GM23338 (cell line): Measurements from ENCODE around the gene OCEL1. TPM values are rescaled to one million over a fixed set of nuclear protein-coding genes. Genes with fewer than 3 reads are reported as not detected.

Source experiments
- ATAC-seq: fragments of 200-7000 bp; cut with Tn5 transposase; 3 replicates; pipeline ENCODE4 v1.9.1; 2020
- DNase-seq: peaks from one replicate; pipeline ENCODE4 v3.0.0-alpha.2; 2015; ENCODE audit warnings: low spot score
- H2AFZ ChIP-seq: fragments of 200-600 bp; sonication (generic); 2 replicates; pipeline ENCODE4 v1.8.0; 2016; ENCODE audit warnings: antibody characterized with exemption, mild to moderate bottlenecking, moderate library complexity
- H3F3A ChIP-seq: fragments of 200-600 bp; sonication (generic); replicated peaks from 2 replicates; pipeline ENCODE4 v1.8.0; 2017; ENCODE audit warnings: antibody characterized with exemption, mixed run types, low read depth
- H3K27ac ChIP-seq: fragments of 200-600 bp; sonication (generic); 2 replicates; pipeline ENCODE4 v1.6.1; 2016; ENCODE audit warnings: low read depth
- H3K27me3 ChIP-seq: fragments of 200-600 bp; sonication (generic); 2 replicates; pipeline ENCODE4 v1.8.0; 2016; ENCODE audit warnings: mild to moderate bottlenecking, mixed run types, moderate library complexity; ENCODE audit not compliant: insufficient read depth
- H3K36me3 ChIP-seq: fragments of 200-600 bp; sonication (generic); 2 replicates; pipeline ENCODE4 v1.8.0; 2016; ENCODE audit warnings: mild to moderate bottlenecking; ENCODE audit not compliant: insufficient read depth
- H3K4me1 ChIP-seq: fragments of 200-600 bp; sonication (generic); 2 replicates; pipeline ENCODE4 v1.8.0; 2016; ENCODE audit warnings: mild to moderate bottlenecking, moderate library complexity; ENCODE audit not compliant: insufficient read depth
- H3K4me2 ChIP-seq: fragments of 200-600 bp; sonication (generic); 2 replicates; pipeline ENCODE4 v1.7.1; 2017; ENCODE audit warnings: mixed run types
- H3K4me3 ChIP-seq: fragments of 200-600 bp; sonication (generic); 2 replicates; pipeline ENCODE4 v1.6.1; 2016; ENCODE audit warnings: mixed run types
- H3K79me2 ChIP-seq: fragments of 200-600 bp; sonication (generic); replicated peaks from 2 replicates; pipeline ENCODE4 v1.8.0; 2017; ENCODE audit warnings: mild to moderate bottlenecking; ENCODE audit not compliant: insufficient read depth
- H3K9me2 ChIP-seq: fragments of 200-600 bp; sonication (generic); 2 replicates; pipeline ENCODE4 v1.8.0; 2017; ENCODE audit not compliant: insufficient read depth
- H4K20me1 ChIP-seq: fragments of 200-600 bp; sonication (generic); replicated peaks from 2 replicates; pipeline ENCODE4 v1.8.0; 2017; ENCODE audit warnings: mild to moderate bottlenecking; ENCODE audit not compliant: insufficient read depth
- H3K27ac Mint-ChIP-seq: 2 replicates; pipeline ENCODE4 v1.8.0; 2020; ENCODE audit warnings: inconsistent platforms, mild to moderate bottlenecking, moderate library complexity, mixed read lengths
- H3K27me3 Mint-ChIP-seq: 3 replicates; pipeline ENCODE4 v1.8.0; 2022; ENCODE audit warnings: low read depth, mild to moderate bottlenecking, moderate library complexity, mixed read lengths, inconsistent platforms; ENCODE audit not compliant: insufficient read depth, poor library complexity
- H3K36me3 Mint-ChIP-seq: 3 replicates; pipeline ENCODE4 v1.8.0; 2021; ENCODE audit warnings: low read depth, mild to moderate bottlenecking, inconsistent platforms, moderate library complexity, mixed read lengths
- H3K4me1 Mint-ChIP-seq: 3 replicates; pipeline ENCODE4 v1.8.0; 2020; ENCODE audit warnings: mild to moderate bottlenecking, inconsistent platforms, mixed read lengths
- H3K4me3 Mint-ChIP-seq: 3 replicates; pipeline ENCODE4 v1.8.0; 2021; ENCODE audit warnings: moderate library complexity, mild to moderate bottlenecking, inconsistent platforms, mixed read lengths
- H3K9me3 Mint-ChIP-seq: 3 replicates; pipeline ENCODE4 v1.8.0; 2020; ENCODE audit warnings: moderate library complexity, mild to moderate bottlenecking, inconsistent platforms, mixed read lengths
- CREB1 ChIP-seq: fragments of 250-450 bp; sonication (Bioruptor Pico); IDR thresholded peaks from 2 replicates; pipeline ENCODE4 v1.5.0; 2020; ENCODE audit warnings: low read depth, mild to moderate bottlenecking, moderate library complexity
- EZH2 ChIP-seq: fragments of 200-600 bp; sonication (generic); IDR thresholded peaks from one replicate; pipeline ENCODE4 v1.8.0; 2017; ENCODE audit warnings: antibody characterized with exemption, mild to moderate bottlenecking, low read depth; ENCODE audit not compliant: unreplicated experiment
- EZH2phosphoT487 ChIP-seq: fragments of 200-600 bp; sonication (generic); IDR thresholded peaks from one replicate; pipeline ENCODE4 v1.8.1; 2018; ENCODE audit warnings: antibody characterized with exemption; ENCODE audit not compliant: unreplicated experiment
- JUNB ChIP-seq: IDR thresholded peaks from one replicate; pipeline ENCODE4 v1.6.1; 2016; ENCODE audit warnings: antibody characterized with exemption; ENCODE audit not compliant: unreplicated experiment
- NANOG ChIP-seq: IDR thresholded peaks from 2 replicates; pipeline ENCODE4 v1.6.1; 2016; ENCODE audit warnings: antibody characterized with exemption, borderline replicate concordance
- POLR2AphosphoS5 ChIP-seq: IDR thresholded peaks from 2 replicates; pipeline ENCODE4 v1.6.1; 2016; ENCODE audit warnings: antibody characterized with exemption, low read depth
- STAT1 ChIP-seq: IDR thresholded peaks from one replicate; pipeline ENCODE4 v1.6.1; 2016; ENCODE audit warnings: antibody characterized with exemption; ENCODE audit not compliant: unreplicated experiment
- ZNF114 ChIP-seq: fragments of 250-450 bp; sonication (Bioruptor Pico); IDR thresholded peaks from 2 replicates; pipeline ENCODE4 v1.5.0; 2020; ENCODE audit warnings: mild to moderate bottlenecking, moderate library complexity
- polyA plus RNA-seq: library from polyadenylated mRNA; unstranded; fragments of >200 nt; fragmentation: Nextera tagmentation; extraction: Ambion mirVana; gene quantifications from 2 replicates; pipeline ENCODE4 v1.2.1, GENCODE V29; 2016
- total RNA-seq: library from RNA; depleted of rRNA; stranded (reverse); fragments of >200 nt; shearing (Covaris generic); gene quantifications from 2 replicates; pipeline ENCODE4 v1.2.3, GENCODE V29; 2014
- TF ChIP-seq, protein P1 (sequence below): fragments of 250-450 bp; sonication (Bioruptor Pico); IDR thresholded peaks from 2 replicates; pipeline ENCODE4 v1.5.0; 2020; ENCODE audit warnings: mild to moderate bottlenecking, moderate library complexity
- TF ChIP-seq, protein P2 (sequence below): IDR thresholded peaks from 2 replicates; pipeline ENCODE4 v1.6.1; 2016; ENCODE audit warnings: antibody characterized with exemption
- TF ChIP-seq, protein P3 (sequence below), 2 experiments: fragments of 200-600 bp in 1 of 2; sonication (generic) in 1 of 2; conservative IDR thresholded peaks; 2 replicates each; pipeline versions ENCODE4 v1.5.1 to v1.6.1; 2016 to 2017; ENCODE audit warnings: antibody characterized with exemption in 2 of 2, low read depth in 2 of 2, mild to moderate bottlenecking in 2 of 2, moderate library complexity in 1 of 2

Gene OCEL1
- total and polyA plus RNA-seq, 2 experiments from 2014 or later, result 12.7 to 47.4 TPM

DNA sequence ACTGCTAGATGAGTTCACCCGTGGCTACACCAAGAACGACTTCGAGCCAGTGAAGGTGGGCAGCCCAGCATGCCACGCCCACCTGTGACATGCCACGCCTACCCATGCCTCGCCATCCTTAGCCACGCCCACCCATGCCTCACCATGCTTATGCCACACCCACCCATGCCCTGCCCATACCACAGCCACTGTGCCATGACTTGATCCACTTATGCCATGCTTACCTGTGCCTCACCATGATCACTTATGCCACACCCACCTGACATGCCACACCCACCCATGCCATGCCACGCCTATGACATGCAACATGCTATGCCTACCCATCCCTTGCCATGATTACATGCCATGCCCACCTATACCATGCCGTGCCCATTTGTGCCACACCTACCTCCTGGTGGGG, 23.8 kb upstream of the OCEL1 start:
- H4K20me1 ChIP-seq, result 0 out of 2 replicates have a peak, but pooled peaks cover 3% of the 10 kb centered on the region
- H3K27me3 ChIP-seq, result no peaks in the 10 kb centered on the region
- H3K4me3 ChIP-seq, result no peak overlapping the region
- ATAC-seq, result peak; percentile 38
- 0 out of 2 replicates have a peak, but pooled peaks cover 3% of the 10 kb centered on the region for H3K36me3 ChIP-seq
- no peak overlapping the region for H3K27ac ChIP-seq
- Mint-ChIP-seq H3K9me3 (no peaks in the 10 kb centered on the region; the same call in 1 of the 3 replicates), H3K4me1 (no peaks in the 10 kb centered on the region), H3K4me3 (no peak overlapping the region; the same call in 2 of the 3 replicates), H3K27me3 (peaks cover 13% of the 10 kb centered on the region), H3K27ac (no peak overlapping the region), H3K36me3 (peaks cover 66% of the 10 kb centered on the region)
- no peak overlapping the region for H3K4me2 ChIP-seq
- H3K9me2 ChIP-seq, result no peaks in the 10 kb centered on the region
- no peak overlapping the region for H2AFZ ChIP-seq
- no peaks in the 10 kb centered on the region for H3F3A ChIP-seq
- no peak for TF ChIP-seq EZH2phosphoT487
- TF ChIP-seq ZNF114, result no peak
- H3K79me2 ChIP-seq, result no peaks in the 10 kb centered on the region
- DNase-seq, result peak; percentile 52
- no peaks in the 10 kb centered on the region for H3K4me1 ChIP-seq

DNA sequence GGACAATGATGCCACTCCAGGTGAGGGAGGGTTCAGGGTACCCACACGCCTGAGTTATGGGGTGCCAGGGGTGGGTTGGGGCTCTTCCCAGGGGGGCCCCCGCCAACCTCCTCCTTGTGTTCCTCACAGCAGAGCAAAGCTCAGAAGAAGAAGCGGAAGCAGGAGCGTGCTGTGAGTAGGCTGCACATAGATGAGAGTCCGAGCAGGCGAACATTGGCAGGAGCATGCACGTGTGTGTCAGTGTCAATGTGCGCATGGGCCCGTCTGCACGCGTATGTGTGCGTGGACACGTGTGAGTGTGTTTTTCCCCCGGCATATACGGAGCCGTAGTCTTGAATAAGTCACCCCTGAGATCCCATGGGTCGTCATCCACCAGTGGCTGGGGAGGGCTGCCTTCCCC, 23.3 kb upstream of the OCEL1 start:
- ATAC-seq, result no peak
- Histone ChIP-seq H3K4me1 (no peaks in the 10 kb centered on the region), H3K4me2 (no peak overlapping the region), H3K4me3 (no peak overlapping the region), H3K79me2 (no peaks in the 10 kb centered on the region), H3K36me3 (0 out of 2 replicates have a peak, but pooled peaks cover 3% of the 10 kb centered on the region), H2AFZ (no peak overlapping the region), H3K9me2 (no peaks in the 10 kb centered on the region), H3K27me3 (no peaks in the 10 kb centered on the region), H3K27ac (no peak overlapping the region), H3F3A (no peaks in the 10 kb centered on the region), H4K20me1 (0 out of 2 replicates have a peak, but pooled peaks cover 3% of the 10 kb centered on the region)
- Mint-ChIP-seq H3K9me3 (no peaks in the 10 kb centered on the region; the same call in 1 of the 3 replicates), H3K36me3 (peaks cover 62% of the 10 kb centered on the region), H3K4me1 (no peaks in the 10 kb centered on the region), H3K4me3 (no peak overlapping the region), H3K27me3 (peaks cover 13% of the 10 kb centered on the region), H3K27ac (no peak overlapping the region)
- no peak for DNase-seq
- TF ChIP-seq, protein P1, sequence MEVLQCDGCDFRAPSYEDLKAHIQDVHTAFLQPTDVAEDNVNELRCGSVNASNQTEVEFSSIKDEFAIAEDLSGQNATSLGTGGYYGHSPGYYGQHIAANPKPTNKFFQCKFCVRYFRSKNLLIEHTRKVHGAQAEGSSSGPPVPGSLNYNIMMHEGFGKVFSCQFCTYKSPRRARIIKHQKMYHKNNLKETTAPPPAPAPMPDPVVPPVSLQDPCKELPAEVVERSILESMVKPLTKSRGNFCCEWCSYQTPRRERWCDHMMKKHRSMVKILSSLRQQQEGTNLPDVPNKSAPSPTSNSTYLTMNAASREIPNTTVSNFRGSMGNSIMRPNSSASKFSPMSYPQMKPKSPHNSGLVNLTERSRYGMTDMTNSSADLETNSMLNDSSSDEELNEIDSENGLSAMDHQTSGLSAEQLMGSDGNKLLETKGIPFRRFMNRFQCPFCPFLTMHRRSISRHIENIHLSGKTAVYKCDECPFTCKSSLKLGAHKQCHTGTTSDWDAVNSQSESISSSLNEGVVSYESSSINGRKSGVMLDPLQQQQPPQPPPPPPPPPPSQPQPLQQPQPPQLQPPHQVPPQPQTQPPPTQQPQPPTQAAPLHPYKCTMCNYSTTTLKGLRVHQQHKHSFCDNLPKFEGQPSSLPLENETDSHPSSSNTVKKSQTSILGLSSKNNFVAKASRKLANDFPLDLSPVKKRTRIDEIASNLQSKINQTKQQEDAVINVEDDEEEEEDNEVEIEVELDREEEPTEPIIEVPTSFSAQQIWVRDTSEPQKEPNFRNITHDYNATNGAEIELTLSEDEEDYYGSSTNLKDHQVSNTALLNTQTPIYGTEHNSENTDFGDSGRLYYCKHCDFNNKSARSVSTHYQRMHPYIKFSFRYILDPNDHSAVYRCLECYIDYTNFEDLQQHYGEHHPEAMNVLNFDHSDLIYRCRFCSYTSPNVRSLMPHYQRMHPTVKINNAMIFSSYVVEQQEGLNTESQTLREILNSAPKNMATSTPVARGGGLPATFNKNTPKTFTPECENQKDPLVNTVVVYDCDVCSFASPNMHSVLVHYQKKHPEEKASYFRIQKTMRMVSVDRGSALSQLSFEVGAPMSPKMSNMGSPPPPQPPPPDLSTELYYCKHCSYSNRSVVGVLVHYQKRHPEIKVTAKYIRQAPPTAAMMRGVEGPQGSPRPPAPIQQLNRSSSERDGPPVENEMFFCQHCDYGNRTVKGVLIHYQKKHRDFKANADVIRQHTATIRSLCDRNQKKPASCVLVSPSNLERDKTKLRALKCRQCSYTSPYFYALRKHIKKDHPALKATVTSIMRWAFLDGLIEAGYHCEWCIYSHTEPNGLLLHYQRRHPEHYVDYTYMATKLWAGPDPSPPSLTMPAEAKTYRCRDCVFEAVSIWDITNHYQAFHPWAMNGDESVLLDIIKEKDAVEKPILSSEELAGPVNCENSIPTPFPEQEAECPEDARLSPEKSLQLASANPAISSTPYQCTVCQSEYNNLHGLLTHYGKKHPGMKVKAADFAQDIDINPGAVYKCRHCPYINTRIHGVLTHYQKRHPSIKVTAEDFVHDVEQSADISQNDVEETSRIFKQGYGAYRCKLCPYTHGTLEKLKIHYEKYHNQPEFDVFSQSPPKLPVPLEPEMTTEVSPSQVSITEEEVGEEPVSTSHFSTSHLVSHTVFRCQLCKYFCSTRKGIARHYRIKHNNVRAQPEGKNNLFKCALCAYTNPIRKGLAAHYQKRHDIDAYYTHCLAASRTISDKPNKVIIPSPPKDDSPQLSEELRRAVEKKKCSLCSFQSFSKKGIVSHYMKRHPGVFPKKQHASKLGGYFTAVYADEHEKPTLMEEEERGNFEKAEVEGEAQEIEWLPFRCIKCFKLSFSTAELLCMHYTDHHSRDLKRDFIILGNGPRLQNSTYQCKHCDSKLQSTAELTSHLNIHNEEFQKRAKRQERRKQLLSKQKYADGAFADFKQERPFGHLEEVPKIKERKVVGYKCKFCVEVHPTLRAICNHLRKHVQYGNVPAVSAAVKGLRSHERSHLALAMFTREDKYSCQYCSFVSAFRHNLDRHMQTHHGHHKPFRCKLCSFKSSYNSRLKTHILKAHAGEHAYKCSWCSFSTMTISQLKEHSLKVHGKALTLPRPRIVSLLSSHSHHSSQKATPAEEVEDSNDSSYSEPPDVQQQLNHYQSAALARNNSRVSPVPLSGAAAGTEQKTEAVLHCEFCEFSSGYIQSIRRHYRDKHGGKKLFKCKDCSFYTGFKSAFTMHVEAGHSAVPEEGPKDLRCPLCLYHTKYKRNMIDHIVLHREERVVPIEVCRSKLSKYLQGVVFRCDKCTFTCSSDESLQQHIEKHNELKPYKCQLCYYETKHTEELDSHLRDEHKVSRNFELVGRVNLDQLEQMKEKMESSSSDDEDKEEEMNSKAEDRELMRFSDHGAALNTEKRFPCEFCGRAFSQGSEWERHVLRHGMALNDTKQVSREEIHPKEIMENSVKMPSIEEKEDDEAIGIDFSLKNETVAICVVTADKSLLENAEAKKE (CRISPR knock-in tag), result no peak
- TF ChIP-seq CREB1 (CRISPR knock-in tag) (no peak), POLR2AphosphoS5 (no peak), EZH2 (no peak), ZNF114 (no peak), NANOG (no peak), EZH2phosphoT487 (no peak), STAT1 (no peak), JUNB (no peak)
- TF ChIP-seq, protein P2, sequence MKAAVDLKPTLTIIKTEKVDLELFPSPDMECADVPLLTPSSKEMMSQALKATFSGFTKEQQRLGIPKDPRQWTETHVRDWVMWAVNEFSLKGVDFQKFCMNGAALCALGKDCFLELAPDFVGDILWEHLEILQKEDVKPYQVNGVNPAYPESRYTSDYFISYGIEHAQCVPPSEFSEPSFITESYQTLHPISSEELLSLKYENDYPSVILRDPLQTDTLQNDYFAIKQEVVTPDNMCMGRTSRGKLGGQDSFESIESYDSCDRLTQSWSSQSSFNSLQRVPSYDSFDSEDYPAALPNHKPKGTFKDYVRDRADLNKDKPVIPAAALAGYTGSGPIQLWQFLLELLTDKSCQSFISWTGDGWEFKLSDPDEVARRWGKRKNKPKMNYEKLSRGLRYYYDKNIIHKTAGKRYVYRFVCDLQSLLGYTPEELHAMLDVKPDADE, result no peak
- TF ChIP-seq, protein P3, sequence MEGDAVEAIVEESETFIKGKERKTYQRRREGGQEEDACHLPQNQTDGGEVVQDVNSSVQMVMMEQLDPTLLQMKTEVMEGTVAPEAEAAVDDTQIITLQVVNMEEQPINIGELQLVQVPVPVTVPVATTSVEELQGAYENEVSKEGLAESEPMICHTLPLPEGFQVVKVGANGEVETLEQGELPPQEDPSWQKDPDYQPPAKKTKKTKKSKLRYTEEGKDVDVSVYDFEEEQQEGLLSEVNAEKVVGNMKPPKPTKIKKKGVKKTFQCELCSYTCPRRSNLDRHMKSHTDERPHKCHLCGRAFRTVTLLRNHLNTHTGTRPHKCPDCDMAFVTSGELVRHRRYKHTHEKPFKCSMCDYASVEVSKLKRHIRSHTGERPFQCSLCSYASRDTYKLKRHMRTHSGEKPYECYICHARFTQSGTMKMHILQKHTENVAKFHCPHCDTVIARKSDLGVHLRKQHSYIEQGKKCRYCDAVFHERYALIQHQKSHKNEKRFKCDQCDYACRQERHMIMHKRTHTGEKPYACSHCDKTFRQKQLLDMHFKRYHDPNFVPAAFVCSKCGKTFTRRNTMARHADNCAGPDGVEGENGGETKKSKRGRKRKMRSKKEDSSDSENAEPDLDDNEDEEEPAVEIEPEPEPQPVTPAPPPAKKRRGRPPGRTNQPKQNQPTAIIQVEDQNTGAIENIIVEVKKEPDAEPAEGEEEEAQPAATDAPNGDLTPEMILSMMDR (conservative IDR thresholded peaks at IDR 0.05; ENCODE audit: low read depth in 2 of 2), result no peak
